ENCODE measurements around the gene CDHR5.

CDHR5 gene

GRCh38 chr11:614623-615503 lies 9.9 kb downstream of the CDHR5 start:
- Histone ChIP-seq H3K27me3 (ENCODE audit: control insufficient read depth, insufficient read depth, low read length) (no peaks in the 10 kb centered on the region), H3K27ac (ENCODE audit: low read depth, low read length) (no peak overlapping the region), H3K4me1 (ENCODE audit: control insufficient read depth, insufficient read depth, low read length) (peaks cover 16% of the 10 kb centered on the region; the same call in 1 of the 2 replicates), H3K4me3 (ENCODE audit: low read depth, low read length) (peak overlapping the region; percentile 63), H3K36me3 (ENCODE audit: control insufficient read depth, insufficient read depth, low read length) (peaks cover 42% of the 10 kb centered on the region), H3K9ac (ENCODE audit: low read length) (peak overlapping the region; percentile 78), H3K9me3 (ENCODE audit: control insufficient read depth, insufficient read depth, low read depth, low read length) (no peaks in the 10 kb centered on the region)

- peaks cover 50% of the 10 kb centered on the region for H3K36me3 ChIP-seq (ENCODE audit: control insufficient read depth, insufficient read depth, low read length)
- no peak overlapping the region for H3K9ac ChIP-seq (ENCODE audit: low read length)
- no peaks in the 10 kb centered on the region for H3K27me3 ChIP-seq (ENCODE audit: control insufficient read depth, insufficient read depth, low read length)
- H3K4me1 ChIP-seq (ENCODE audit: control insufficient read depth, insufficient read depth, low read length), result peaks cover 16% of the 10 kb centered on the region; the same call in 1 of the 2 replicates
- no peaks in the 10 kb centered on the region for H3K9me3 ChIP-seq (ENCODE audit: control insufficient read depth, insufficient read depth, low read depth, low read length)
- peak overlapping the region; percentile 40 for H3K4me3 ChIP-seq (ENCODE audit: low read depth, low read length)
- H3K27ac ChIP-seq (ENCODE audit: low read depth, low read length), result no peak overlapping the region
These were observed 10.6 kb downstream of the CDHR5 start for GRCh38 chr11:614021-614622.

- Histone ChIP-seq H3K36me3 (ENCODE audit: control insufficient read depth, insufficient read depth, low read length) (peaks cover 56% of the 10 kb centered on the region), H3K27me3 (ENCODE audit: control insufficient read depth, insufficient read depth, low read length) (no peaks in the 10 kb centered on the region), H3K27ac (ENCODE audit: low read depth, low read length) (no peak overlapping the region), H3K9ac (ENCODE audit: low read length) (no peak overlapping the region), H3K4me3 (ENCODE audit: low read depth, low read length) (peak overlapping the region; percentile 40), H3K4me1 (ENCODE audit: control insufficient read depth, insufficient read depth, low read length) (peaks cover 16% of the 10 kb centered on the region; the same call in 1 of the 2 replicates), H3K9me3 (ENCODE audit: control insufficient read depth, insufficient read depth, low read depth, low read length) (no peaks in the 10 kb centered on the region)
These were observed 11.3 kb downstream of the CDHR5 start for GRCh38 chr11:613369-613968.

GRCh38 chr11:612961-613300 lies 11.8 kb downstream of the CDHR5 start:
- Histone ChIP-seq H3K27ac (ENCODE audit: low read depth, low read length) (no peak overlapping the region), H3K4me1 (ENCODE audit: control insufficient read depth, insufficient read depth, low read length) (peaks cover 16% of the 10 kb centered on the region; the same call in 1 of the 2 replicates), H3K27me3 (ENCODE audit: control insufficient read depth, insufficient read depth, low read length) (no peaks in the 10 kb centered on the region), H3K36me3 (ENCODE audit: control insufficient read depth, insufficient read depth, low read length) (peaks cover 57% of the 10 kb centered on the region), H3K4me3 (ENCODE audit: low read depth, low read length) (no peak overlapping the region), H3K9me3 (ENCODE audit: control insufficient read depth, insufficient read depth, low read depth, low read length) (no peaks in the 10 kb centered on the region), H3K9ac (ENCODE audit: low read length) (no peak overlapping the region)

GRCh38 chr11:612201-612960 lies 12.4 kb downstream of the CDHR5 start:
- no peak overlapping the region for H3K9ac ChIP-seq (ENCODE audit: low read length)
- no peaks in the 10 kb centered on the region for H3K27me3 ChIP-seq (ENCODE audit: control insufficient read depth, insufficient read depth, low read length)
- no peak overlapping the region for H3K27ac ChIP-seq (ENCODE audit: low read depth, low read length)

GRCh38 chr11:611001-611996 lies 13.5 kb downstream of the CDHR5 start:
- Histone ChIP-seq H3K9ac (ENCODE audit: low read length) (no peak overlapping the region), H3K27me3 (ENCODE audit: control insufficient read depth, insufficient read depth, low read length) (no peaks in the 10 kb centered on the region), H3K9me3 (ENCODE audit: control insufficient read depth, insufficient read depth, low read depth, low read length) (no peaks in the 10 kb centered on the region), H3K4me1 (ENCODE audit: control insufficient read depth, insufficient read depth, low read length) (peaks cover 16% of the 10 kb centered on the region; the same call in 1 of the 2 replicates), H3K4me3 (ENCODE audit: low read depth, low read length) (no peak overlapping the region), H3K36me3 (ENCODE audit: control insufficient read depth, insufficient read depth, low read length) (peaks cover 71% of the 10 kb centered on the region), H3K27ac (ENCODE audit: low read depth, low read length) (no peak overlapping the region)

More at GRCh38 chr11:612201-612960, 12.4 kb downstream of the CDHR5 start:
- Histone ChIP-seq H3K4me1 (ENCODE audit: control insufficient read depth, insufficient read depth, low read length) (peaks cover 16% of the 10 kb centered on the region; the same call in 1 of the 2 replicates), H3K9me3 (ENCODE audit: control insufficient read depth, insufficient read depth, low read depth, low read length) (no peaks in the 10 kb centered on the region), H3K4me3 (ENCODE audit: low read depth, low read length) (no peak overlapping the region), H3K36me3 (ENCODE audit: control insufficient read depth, insufficient read depth, low read length) (peaks cover 60% of the 10 kb centered on the region)

- Histone ChIP-seq H3K27me3 (ENCODE audit: control insufficient read depth, insufficient read depth, low read length) (no peaks in the 10 kb centered on the region), H3K27ac (ENCODE audit: low read depth, low read length) (no peak overlapping the region), H3K9me3 (ENCODE audit: control insufficient read depth, insufficient read depth, low read depth, low read length) (no peaks in the 10 kb centered on the region), H3K36me3 (ENCODE audit: control insufficient read depth, insufficient read depth, low read length) (peaks cover 81% of the 10 kb centered on the region), H3K4me1 (ENCODE audit: control insufficient read depth, insufficient read depth, low read length) (peaks cover 12% of the 10 kb centered on the region; the same call in 1 of the 2 replicates), H3K4me3 (ENCODE audit: low read depth, low read length) (no peak overlapping the region), H3K9ac (ENCODE audit: low read length) (no peak overlapping the region)
These were observed 14.5 kb downstream of the CDHR5 start for GRCh38 chr11:610146-610801.

GRCh38 chr11:609341-609811 lies 15.4 kb downstream of the CDHR5 start:
- Histone ChIP-seq H3K36me3 (ENCODE audit: control insufficient read depth, insufficient read depth, low read length) (peaks cover 90% of the 10 kb centered on the region), H3K4me1 (ENCODE audit: control insufficient read depth, insufficient read depth, low read length) (peaks cover 7% of the 10 kb centered on the region; the same call in 1 of the 2 replicates), H3K9ac (ENCODE audit: low read length) (no peak overlapping the region), H3K27me3 (ENCODE audit: control insufficient read depth, insufficient read depth, low read length) (no peaks in the 10 kb centered on the region), H3K9me3 (ENCODE audit: control insufficient read depth, insufficient read depth, low read depth, low read length) (no peaks in the 10 kb centered on the region), H3K4me3 (ENCODE audit: low read depth, low read length) (no peak overlapping the region), H3K27ac (ENCODE audit: low read depth, low read length) (no peak overlapping the region)

- Histone ChIP-seq H3K9me3 (ENCODE audit: control insufficient read depth, insufficient read depth, low read depth, low read length) (no peaks in the 10 kb centered on the region), H3K4me3 (ENCODE audit: low read depth, low read length) (no peak overlapping the region), H3K9ac (ENCODE audit: low read length) (no peak overlapping the region), H3K27ac (ENCODE audit: low read depth, low read length) (no peak overlapping the region), H3K27me3 (ENCODE audit: control insufficient read depth, insufficient read depth, low read length) (no peaks in the 10 kb centered on the region), H3K36me3 (ENCODE audit: control insufficient read depth, insufficient read depth, low read length) (peaks cover 96% of the 10 kb centered on the region), H3K4me1 (ENCODE audit: control insufficient read depth, insufficient read depth, low read length) (peaks cover 3% of the 10 kb centered on the region; the same call in 1 of the 2 replicates)
These were observed 15.9 kb downstream of the CDHR5 start for GRCh38 chr11:608791-609251.
